CD8-positive, alpha-beta memory T cell (primary cell): ENCODE data around the gene COL9A3. TPM values are rescaled to one million over a fixed set of nuclear protein-coding genes. Genes with fewer than 3 reads are reported as not detected.

Experiments used
- CTCF ChIA-PET: fragments of 350-600 bp; sonication (Branson Sonifier 250); formaldehyde crosslinking; loops from one replicate; lab custom pipeline; 2021; ENCODE audit warnings: antibody characterized with exemption; lab: Charles Lee
- POLR2A ChIA-PET: fragments of 350-600 bp; sonication (Branson Sonifier 250); formaldehyde crosslinking; loops from one replicate; lab custom pipeline; 2021; ENCODE audit warnings: antibody characterized with exemption; lab: Charles Lee
- DNase-seq, 5 donors: peaks; one replicate each; pipeline versions ENCODE4 v3.0.0 to v3.0.0-alpha.2; 2020 to 2022; ENCODE audit warnings: mixed read lengths in 1 of 5
- H3K27ac ChIP-seq: one replicate; pipeline ENCODE4 v1.7.0; 2013; ENCODE audit warnings: low read depth, mild to moderate bottlenecking, low read length, moderate library complexity
- H3K27me3 ChIP-seq: 2 replicates; pipeline ENCODE4 v1.7.0; 2013; ENCODE audit warnings: low read length, mild to moderate bottlenecking; ENCODE audit not compliant: insufficient read depth, poor library complexity, severe bottlenecking
- H3K36me3 ChIP-seq: 2 replicates; pipeline ENCODE4 v1.7.0; 2013; ENCODE audit warnings: mild to moderate bottlenecking, low read length, moderate library complexity; ENCODE audit not compliant: insufficient read depth
- H3K4me1 ChIP-seq: 2 replicates; pipeline ENCODE4 v1.7.0; 2013; ENCODE audit warnings: mild to moderate bottlenecking, low read length, moderate library complexity; ENCODE audit not compliant: insufficient read depth
- H3K4me3 ChIP-seq: 2 replicates; pipeline ENCODE4 v1.7.0; 2013; ENCODE audit warnings: mild to moderate bottlenecking, low read length
- H3K9me3 ChIP-seq: 2 replicates; pipeline ENCODE4 v1.7.0; 2013; ENCODE audit warnings: mild to moderate bottlenecking, low read length
- H3K27ac Mint-ChIP-seq, 8 donors: one replicate each; pipeline ENCODE4 v1.8.0; 2020 to 2021; ENCODE audit warnings: mixed read lengths in 8 of 8, mild to moderate bottlenecking in 6 of 8, inconsistent platforms in 3 of 8, moderate library complexity in 3 of 8
- H3K27me3 Mint-ChIP-seq, 2 donors: one replicate each; pipeline ENCODE4 v1.8.0; 2020 to 2021; ENCODE audit warnings: mixed read lengths in 2 of 2, mild to moderate bottlenecking in 1 of 2, moderate library complexity in 1 of 2
- H3K36me3 Mint-ChIP-seq, 3 donors: one replicate each; pipeline ENCODE4 v1.8.0; 2020 to 2021; ENCODE audit warnings: mixed read lengths in 3 of 3, inconsistent platforms in 1 of 3, mild to moderate bottlenecking in 1 of 3
- H3K4me1 Mint-ChIP-seq, 3 donors: one replicate each; pipeline ENCODE4 v1.8.0; 2020 to 2021; ENCODE audit warnings: mixed read lengths in 3 of 3, inconsistent platforms in 1 of 3, mild to moderate bottlenecking in 1 of 3
- H3K4me3 Mint-ChIP-seq, 7 donors: one replicate each; pipeline ENCODE4 v1.8.0; 2020 to 2021; ENCODE audit warnings: mixed read lengths in 7 of 7, mild to moderate bottlenecking in 6 of 7, moderate library complexity in 4 of 7, inconsistent platforms in 2 of 7
- H3K9me3 Mint-ChIP-seq, 5 donors: one replicate each; pipeline ENCODE4 v1.8.0; 2020 to 2022; ENCODE audit warnings: mixed read lengths in 5 of 5, mild to moderate bottlenecking in 3 of 5, moderate library complexity in 2 of 5, inconsistent platforms in 1 of 5
- polyA plus RNA-seq: library from polyadenylated mRNA; unstranded; fragments of 300-500 nt; fragmentation: Illumina TruSeq; gene quantifications from one replicate; pipeline ENCODE4 v1.2.3, GENCODE V29; 2021
- total RNA-seq, 2 experiments: library from RNA; stranded (reverse); gene quantifications; one replicate each; pipeline ENCODE4 v1.2.3, GENCODE V29; 2021

Gene COL9A3
- total and polyA plus RNA-seq, 3 experiments from 2014 or later = not detected

DNA sequence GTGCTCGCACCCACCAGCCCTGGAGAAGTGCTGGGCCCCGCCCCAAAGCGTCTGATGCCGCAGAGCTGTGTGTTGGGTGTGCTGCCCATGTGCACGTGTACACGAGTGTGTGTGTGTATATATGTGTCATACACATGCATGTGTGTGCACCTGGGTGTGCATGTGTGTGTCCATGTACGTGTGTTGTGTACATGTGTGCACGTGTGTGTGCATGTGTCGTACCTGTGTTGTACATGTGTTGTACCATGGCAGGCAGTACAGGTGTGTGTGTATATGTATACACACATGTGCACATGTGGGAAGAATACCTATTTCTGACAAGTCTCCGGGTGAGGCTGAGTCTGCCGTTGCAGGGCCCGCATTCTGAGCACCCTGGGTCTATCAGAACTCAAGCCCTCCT is 26.8 kb upstream of the COL9A3 start:
- Histone ChIP-seq H3K36me3 (no peaks in the 10 kb centered on the region), H3K4me1 (peaks cover 14% of the 10 kb centered on the region), H3K27ac (no peak overlapping the region), H3K9me3 (no peaks in the 10 kb centered on the region), H3K4me3 (no peak overlapping the region), H3K27me3 (no peaks in the 10 kb centered on the region)
- Mint-ChIP-seq H3K27me3 (no peaks in the 10 kb centered on the region), H3K36me3 (no peaks in the 10 kb centered on the region), H3K4me1 (peaks cover 14 to 35% (median 17%) of the 10 kb centered on the region in 3 donors), H3K9me3 (no peaks in the 10 kb centered on the region), H3K27ac (no peak overlapping the region), H3K4me3 (no peak overlapping the region)
- CTCF ChIA-PET = interaction anchor here (0.8 to 1.0 kb wide), 2 partner anchors 18 to 124 kb away, joined by 3 to 4 read pairs; no protein-coding TSS in a partner anchor
- POLR2A ChIA-PET = interaction anchor here (0.7 kb wide), 1 partner anchor 15 kb away, joined by 5 read pairs; no protein-coding TSS in a partner anchor
- no peak for DNase-seq

- peak in 4 of 5 donors; percentile 56 to 78 (median 64) for DNase-seq
- Mint-ChIP-seq H3K36me3 (peaks cover 0 to 2% (median 0%) of the 10 kb centered on the region in 3 donors), H3K27me3 (no peaks in the 10 kb centered on the region), H3K27ac (peak overlapping the region in 7 of 8 donors; percentile 40 to 98 (median 87)), H3K9me3 (no peaks in the 10 kb centered on the region), H3K4me1 (peaks cover 19 to 40% (median 20%) of the 10 kb centered on the region in 3 donors), H3K4me3 (peak overlapping the region in 6 of 7 donors; percentile 52 to 81 (median 66))
- Histone ChIP-seq H3K4me3 (no peak overlapping the region), H3K27ac (no peak overlapping the region), H3K9me3 (no peaks in the 10 kb centered on the region), H3K36me3 (no peaks in the 10 kb centered on the region), H3K27me3 (no peaks in the 10 kb centered on the region), H3K4me1 (peaks cover 14% of the 10 kb centered on the region)
- ChIA-PET POLR2A (interaction anchor here (1.9 kb wide), 1 partner anchor 51 kb away, joined by 7 read pairs; no protein-coding TSS in a partner anchor), CTCF (interaction anchor here (0.6 to 2.5 kb wide), 18 partner anchors 11 to 292 kb away, joined by 3 to 20 read pairs (median 4); no protein-coding TSS in a partner anchor)
Observed at GRCh38 chr20:62791301-62792181, 25.3 kb upstream of the COL9A3 start.

DNA sequence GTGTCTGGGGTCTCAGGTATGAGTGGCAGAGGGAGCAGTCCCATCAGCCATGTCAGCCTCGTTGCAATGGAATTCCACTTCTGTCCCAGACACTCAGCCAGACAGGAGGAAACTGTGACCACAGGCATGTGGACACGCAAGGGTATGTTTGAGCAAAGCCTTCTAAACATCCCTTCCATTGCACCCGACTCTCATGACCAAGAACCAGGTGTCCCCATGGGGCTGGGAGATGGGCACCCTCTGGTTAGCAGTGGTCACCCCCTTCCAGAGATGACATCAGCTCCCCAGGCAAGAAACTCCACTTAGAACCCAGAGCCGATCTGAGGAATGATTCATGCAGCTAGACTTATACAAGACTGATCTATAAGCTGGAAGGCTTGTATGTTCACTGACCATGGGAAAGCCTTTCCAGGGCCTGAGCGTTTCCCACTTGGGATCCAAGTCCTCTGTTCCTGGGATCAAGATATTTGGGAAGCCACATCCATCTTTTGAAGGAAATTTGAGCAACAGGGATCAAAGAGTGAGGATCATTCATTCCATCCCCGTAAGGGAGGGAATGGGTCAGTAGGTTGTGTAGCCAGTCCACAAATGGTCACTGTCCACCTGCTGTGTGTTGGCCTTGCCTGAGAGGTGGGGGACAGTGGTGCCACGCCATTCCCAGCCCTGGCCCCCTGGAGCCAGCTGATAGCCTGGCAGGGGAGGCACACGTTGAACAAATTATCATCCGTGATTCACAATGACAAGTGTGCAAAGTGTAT is 24.5 kb upstream of the COL9A3 start:
- Mint-ChIP-seq H3K4me3 (peak overlapping the region in 5 of 7 donors; percentile 25 to 60 (median 37)), H3K36me3 (peaks cover 0 to 2% (median 0%) of the 10 kb centered on the region in 3 donors), H3K27me3 (no peaks in the 10 kb centered on the region), H3K9me3 (no peaks in the 10 kb centered on the region), H3K4me1 (peaks cover 19 to 45% (median 23%) of the 10 kb centered on the region in 3 donors), H3K27ac (peak overlapping the region; percentile 62 to 98 (median 89))
- no peaks in the 10 kb centered on the region for H3K27me3 ChIP-seq
- DNase-seq = no peak
- H3K36me3 ChIP-seq = no peaks in the 10 kb centered on the region
- H3K4me1 ChIP-seq = peaks cover 20% of the 10 kb centered on the region
- H3K9me3 ChIP-seq = no peaks in the 10 kb centered on the region
- ChIA-PET POLR2A (interaction anchor here (1.9 kb wide), 1 partner anchor 51 kb away, joined by 7 read pairs; no protein-coding TSS in a partner anchor), CTCF (interaction anchor here (0.8 to 2.5 kb wide), 13 partner anchors 10 to 293 kb away, joined by 3 to 20 read pairs (median 5); no protein-coding TSS in a partner anchor)
- no peak overlapping the region for H3K27ac ChIP-seq
- H3K4me3 ChIP-seq = no peak overlapping the region

DNA sequence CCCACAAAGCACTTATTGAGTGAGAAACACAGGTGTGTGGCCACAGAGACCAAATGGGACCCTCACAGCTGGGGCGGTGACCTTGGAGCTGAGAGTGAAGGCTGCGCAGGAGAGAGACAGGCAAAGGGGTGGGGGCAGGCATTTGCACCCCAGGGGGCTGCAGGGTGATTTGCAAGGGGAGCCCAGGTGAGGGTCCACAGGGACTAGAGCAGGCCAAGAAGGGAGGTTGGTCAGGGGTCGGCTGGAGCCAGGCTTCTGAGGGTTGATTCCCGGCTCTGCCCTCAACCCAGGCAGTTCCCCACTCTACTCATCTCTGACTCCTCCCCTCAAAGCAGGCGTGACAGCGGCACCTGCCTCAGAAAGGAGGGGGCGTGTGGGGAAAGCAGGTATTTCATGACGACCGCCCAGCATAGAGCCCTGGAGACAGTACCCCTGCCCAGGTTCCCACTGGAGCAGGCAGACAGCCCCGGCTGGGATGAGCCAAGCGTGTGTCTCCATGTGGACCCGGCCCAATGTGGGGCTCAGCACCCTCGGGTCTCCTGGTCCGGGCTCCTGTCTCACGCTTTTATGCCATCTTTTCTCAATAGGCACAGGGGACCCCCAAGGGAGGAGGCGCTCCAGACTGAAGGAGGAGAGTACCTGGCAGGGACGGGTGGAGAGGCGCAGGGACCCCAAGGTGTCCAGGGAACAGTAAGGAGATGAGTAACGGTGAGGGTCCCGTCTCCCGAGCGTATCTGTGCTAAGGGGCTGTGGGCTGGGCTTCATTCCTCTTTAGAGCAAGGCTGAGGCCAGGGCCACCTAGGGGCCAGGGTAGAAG is 23.7 kb upstream of the COL9A3 start:
- Histone ChIP-seq H3K9me3 (no peaks in the 10 kb centered on the region), H3K4me3 (peak overlapping the region; percentile 76), H3K4me1 (peaks cover 22% of the 10 kb centered on the region), H3K36me3 (no peaks in the 10 kb centered on the region), H3K27me3 (no peaks in the 10 kb centered on the region), H3K27ac (peak overlapping the region; percentile 94)
- DNase-seq = peak in 2 of 5 donors; percentile 30 to 50
- Mint-ChIP-seq H3K27me3 (no peaks in the 10 kb centered on the region), H3K4me1 (peaks cover 20 to 53% (median 30%) of the 10 kb centered on the region in 3 donors), H3K36me3 (peaks cover 0 to 8% (median 0%) of the 10 kb centered on the region in 3 donors), H3K4me3 (peak overlapping the region; percentile 76 to 96 (median 86)), H3K27ac (peak overlapping the region; percentile 85 to 99 (median 94)), H3K9me3 (no peaks in the 10 kb centered on the region)
- CTCF ChIA-PET = interaction anchor here (1.1 to 2.5 kb wide), 15 partner anchors 9 to 294 kb away, joined by 3 to 20 read pairs (median 5); partner anchors contain the start of gene OGFR
- POLR2A ChIA-PET = interaction anchor here (0.7 to 3.3 kb wide), 10 partner anchors 11 to 151 kb away, joined by 4 to 48 read pairs (median 10); partner anchors contain the start of genes GID8, OGFR, SLCO4A1 and TCFL5

- H3K27ac Mint-ChIP-seq = peak overlapping the region; percentile 85 to 99 (median 94)
- Histone ChIP-seq H3K9me3 (no peaks in the 10 kb centered on the region), H3K36me3 (peaks cover 3% of the 10 kb centered on the region), H3K27ac (peak overlapping the region; percentile 94), H3K4me1 (peaks cover 22% of the 10 kb centered on the region), H3K27me3 (no peaks in the 10 kb centered on the region), H3K4me3 (peak overlapping the region; percentile 76)
- peak overlapping the region; percentile 76 to 96 (median 86) for H3K4me3 Mint-ChIP-seq
- no peaks in the 10 kb centered on the region for H3K9me3 Mint-ChIP-seq
- H3K27me3 Mint-ChIP-seq = no peaks in the 10 kb centered on the region
- H3K4me1 Mint-ChIP-seq = peaks cover 25 to 57% (median 33%) of the 10 kb centered on the region in 3 donors
- peaks cover 0 to 13% (median 0%) of the 10 kb centered on the region in 3 donors for H3K36me3 Mint-ChIP-seq
- ChIA-PET POLR2A (interaction anchor here (0.7 to 3.3 kb wide), 10 partner anchors 11 to 727 kb away, joined by 4 to 48 read pairs (median 10); partner anchors contain the start of genes GID8, OGFR, PPDPF and SLCO4A1), CTCF (interaction anchor here (1.1 to 4.5 kb wide), 7 partner anchors 11 to 294 kb away, joined by 3 to 31 read pairs (median 4); partner anchors contain the start of gene OGFR)
- no peak for DNase-seq
Observed at GRCh38 chr20:62793757-62794006, 23.2 kb upstream of the COL9A3 start.

GRCh38 chr20:62794007-62794724 is 22.7 kb upstream of the COL9A3 start:
- Mint-ChIP-seq H3K4me3 (peak overlapping the region; percentile 78 to 96 (median 86)), H3K4me1 (peaks cover 25 to 57% (median 33%) of the 10 kb centered on the region in 3 donors), H3K27me3 (no peaks in the 10 kb centered on the region), H3K9me3 (no peaks in the 10 kb centered on the region), H3K27ac (peak overlapping the region; percentile 93 to 99 (median 96)), H3K36me3 (peaks cover 0 to 18% (median 0%) of the 10 kb centered on the region in 3 donors)
- H3K9me3 ChIP-seq = no peaks in the 10 kb centered on the region
- peak overlapping the region; percentile 89 for H3K4me3 ChIP-seq
- H3K27me3 ChIP-seq = no peaks in the 10 kb centered on the region
- DNase-seq = peak; percentile 90 to 96 (median 95)
- peaks cover 22% of the 10 kb centered on the region for H3K4me1 ChIP-seq
- H3K36me3 ChIP-seq = peaks cover 7% of the 10 kb centered on the region
- CTCF ChIA-PET = interaction anchor here (1.0 to 4.5 kb wide), 8 partner anchors 10 to 294 kb away, joined by 3 to 31 read pairs (median 4); partner anchors contain the start of gene OGFR
- peak overlapping the region; percentile 94 for H3K27ac ChIP-seq
- POLR2A ChIA-PET = interaction anchor here (0.7 to 3.3 kb wide), 15 partner anchors 10 to 727 kb away, joined by 3 to 48 read pairs (median 7); partner anchors contain the start of genes GID8, OGFR, PPDPF and SLCO4A1
